ENCODE measurements around the gene FAM168B. TPM values are rescaled to one million over a fixed set of nuclear protein-coding genes. Genes with fewer than 3 reads are reported as not detected.

The FAM168B gene
- total and polyA plus RNA-seq, 2 of the 13 experiments (the other 11 are each of a cell fraction or from before 2014, with no cell fraction given): 64.5 to 113 TPM

- TF ChIP-seq DR1 (CRISPR knock-in tag; IDR thresholded peaks at IDR 0.05) (no peak), ZNF597 (CRISPR knock-in tag; IDR thresholded peaks at IDR 0.05) (no peak), ZNF83 (CRISPR knock-in tag; IDR thresholded peaks at IDR 0.05; ENCODE audit: borderline replicate concordance) (no peak), POGK (CRISPR knock-in tag; conservative IDR thresholded peaks at IDR 0.05) (no peak), FOXK1 (CRISPR knock-in tag; IDR thresholded peaks at IDR 0.05; ENCODE audit: borderline replicate concordance, low read depth) (no peak), ZC3H13 (CRISPR knock-in tag; IDR thresholded peaks at IDR 0.05) (0 out of 2 replicates have a peak, but pooled peaks have one; percentile 44), BRCA1 (CRISPR knock-in tag; IDR thresholded peaks at IDR 0.05) (no peak), RBM22 (optimal IDR thresholded peaks at IDR 0.05; ENCODE audit: low read length) (peak; percentile 85), ZNF558 (CRISPR knock-in tag; IDR thresholded peaks at IDR 0.05; ENCODE audit: borderline replicate concordance) (no peak), ATRX (CRISPR knock-in tag; IDR thresholded peaks at IDR 0.05; ENCODE audit: borderline replicate concordance) (no peak), ZNF335 (CRISPR knock-in tag; IDR thresholded peaks at IDR 0.05) (no peak), CC2D1A (CRISPR knock-in tag; IDR thresholded peaks at IDR 0.05) (no peak), CERS6 (CRISPR knock-in tag; IDR thresholded peaks at IDR 0.05) (no peak), NRL (CRISPR knock-in tag; IDR thresholded peaks at IDR 0.05; ENCODE audit: borderline replicate concordance) (no peak), ZFP91 (CRISPR knock-in tag; IDR thresholded peaks at IDR 0.05; ENCODE audit: borderline replicate concordance) (0 out of 2 replicates have a peak, but pooled peaks have one; percentile 31), MTA3 (CRISPR knock-in tag; IDR thresholded peaks at IDR 0.05) (no peak), SAP130 (CRISPR knock-in tag; IDR thresholded peaks at IDR 0.05; ENCODE audit: low read depth) (no peak), ZSCAN31 (CRISPR knock-in tag; IDR thresholded peaks at IDR 0.05; ENCODE audit: low read depth) (no peak), AGO1 (IDR thresholded peaks at IDR 0.05; ENCODE audit: low read depth, low read length, poor library complexity, severe bottlenecking) (peak; percentile 33), AGO2 (optimal IDR thresholded peaks at IDR 0.05; ENCODE audit: low read depth, low read length) (peak; percentile 97)
Measured at GRCh38 chr2:131046028-131046917, 47.0 kb downstream of the FAM168B start (continued).

Data from HepG2 (cell line).